H1 (cell line): ENCODE results near the gene PLCB2. TPM values are rescaled to one million over a fixed set of nuclear protein-coding genes. Genes with fewer than 3 reads are reported as not detected.

Source experiments
- CTCF ChIA-PET: fragments of 300-600 bp; sonication (Branson Sonifier 250); formaldehyde crosslinking; loops from one replicate; lab custom pipeline; 2021; ENCODE audit not compliant: partially characterized antibody; lab: Charles Lee
- POLR2A ChIA-PET: fragments of 300-600 bp; sonication (Branson Sonifier 250); formaldehyde crosslinking; loops from one replicate; lab custom pipeline; 2021; ENCODE audit warnings: inconsistent platforms; ENCODE audit not compliant: partially characterized antibody; lab: Charles Lee
- DNase-seq, 2 experiments: peaks; one replicate each; pipeline versions ENCODE4 v3.0.0 to v3.0.0-alpha.2; 2010 to 2022; ENCODE audit warnings: low spot score in 2 of 2, low read depth in 1 of 2, mixed read lengths in 1 of 2
- FAIRE-seq: peaks from 2 replicates; lab custom pipeline; 2011; peaks lifted over from hg19 to GRCh38; lab: Jason Lieb, UNC
- H2AFZ ChIP-seq: 2 replicates; pipeline ENCODE4 v1.8.1; 2012; ENCODE audit warnings: low read length, inconsistent platforms
- H2AK5ac ChIP-seq: 2 replicates; pipeline ENCODE4 v1.6.1; 2013; ENCODE audit warnings: low read depth, low read length
- H2BK120ac ChIP-seq: replicated peaks from 2 replicates; pipeline ENCODE3; 2013; ENCODE audit warnings: low read depth, low read length, inconsistent platforms
- H2BK12ac ChIP-seq: 2 replicates; pipeline ENCODE4 v1.6.1; 2013; ENCODE audit warnings: low read depth, low read length
- H2BK15ac ChIP-seq: 2 replicates; pipeline ENCODE4 v1.6.1; 2013; ENCODE audit warnings: low read length
- H2BK20ac ChIP-seq: 2 replicates; pipeline ENCODE4 v1.6.1; 2013; ENCODE audit warnings: low read length
- H2BK5ac ChIP-seq: 2 replicates; pipeline ENCODE4 v1.6.1; 2013; ENCODE audit warnings: low read depth, low read length
- H3K14ac ChIP-seq: 2 replicates; pipeline ENCODE4 v1.6.1; 2013; ENCODE audit warnings: inconsistent platforms; ENCODE audit not compliant: insufficient read length
- H3K18ac ChIP-seq: 2 replicates; pipeline ENCODE4 v1.6.1; 2013; ENCODE audit warnings: low read length; ENCODE audit errors: extremely low read depth
- H3K23ac ChIP-seq: 2 replicates; pipeline ENCODE4 v1.6.1; 2013; ENCODE audit warnings: inconsistent platforms; ENCODE audit not compliant: insufficient read length
- H3K23me2 ChIP-seq: 2 replicates; pipeline ENCODE4 v1.6.1; 2013; ENCODE audit warnings: low read depth, low read length
- H3K27ac ChIP-seq: 2 replicates; pipeline ENCODE4 v1.6.1; 2011; ENCODE audit warnings: low read depth, low read length, inconsistent platforms
- H3K27me3 ChIP-seq, 4 experiments: replicated peaks in 1 of 4; 1 replicate in 1 of 4; 2 replicates in 3 of 4; pipeline versions ENCODE4 v1.6.1 to v1.8.1; 2011 to 2013; ENCODE audit warnings: low read length in 3 of 4, mild to moderate bottlenecking in 3 of 4, inconsistent platforms in 2 of 4, mixed read lengths in 2 of 4, moderate library complexity in 1 of 4; ENCODE audit not compliant: control insufficient read depth in 3 of 4, insufficient read depth in 3 of 4; ENCODE audit errors: extremely low read depth in 1 of 4
- H3K36me3 ChIP-seq, 4 experiments: 2 replicates each; pipeline versions ENCODE4 v1.6.1 to v1.8.1; 2011 to 2013; ENCODE audit warnings: mild to moderate bottlenecking in 4 of 4, low read length in 3 of 4, moderate library complexity in 2 of 4, control low read depth in 1 of 4, inconsistent platforms in 1 of 4; ENCODE audit not compliant: insufficient read depth in 4 of 4, control insufficient read depth in 2 of 4
- H3K4ac ChIP-seq: replicated peaks from 2 replicates; pipeline ENCODE3; 2013; ENCODE audit warnings: low read length, low read depth, mixed read lengths, inconsistent platforms; ENCODE audit not compliant: insufficient read length
- H3K4me1 ChIP-seq, 4 experiments: replicated peaks in 1 of 4; 1 replicate in 1 of 4; 2 replicates in 3 of 4; pipeline versions ENCODE4 v1.6.1 to v1.8.1; 2011 to 2013; ENCODE audit warnings: low read length in 3 of 4, inconsistent platforms in 2 of 4, mixed read lengths in 1 of 4; ENCODE audit not compliant: insufficient read depth in 4 of 4, control insufficient read depth in 3 of 4
- H3K4me2 ChIP-seq, 2 experiments: 2 replicates each; pipeline versions ENCODE4 v1.6.1 to v1.8.1; 2011 to 2013; ENCODE audit warnings: low read depth in 2 of 2, low read length in 2 of 2, control low read depth in 1 of 2, inconsistent platforms in 1 of 2, mild to moderate bottlenecking in 1 of 2; ENCODE audit not compliant: insufficient read depth in 1 of 2
- H3K4me3 ChIP-seq, 4 experiments: fragments of 200-600, 300-600 bp in 1 of 4; sonication (generic), shearing (Covaris generic), sonication (Bioruptor Twin) in 1 of 4; 2 replicates each; pipeline versions ENCODE4 v1.5.1 to v1.8.1; 2011 to 2016; ENCODE audit warnings: low read length in 4 of 4, low read depth in 3 of 4, control low read depth in 2 of 4, inconsistent platforms in 2 of 4, mild to moderate bottlenecking in 2 of 4, mixed read lengths in 1 of 4, moderate library complexity in 1 of 4; ENCODE audit not compliant: insufficient read depth in 2 of 4; ENCODE audit errors: extremely low read depth in 1 of 4
- H3K56ac ChIP-seq: replicated peaks from 2 replicates; pipeline ENCODE3; 2013; ENCODE audit warnings: low read depth, mild to moderate bottlenecking, mixed read lengths, low read length, inconsistent platforms; ENCODE audit not compliant: insufficient read length
- H3K79me1 ChIP-seq: 2 replicates; pipeline ENCODE4 v1.6.1; 2013; ENCODE audit warnings: low read depth, low read length, control low read depth
- H3K79me2 ChIP-seq, 2 experiments: 2 replicates each; pipeline versions ENCODE4 v1.6.1 to v1.8.1; 2012 to 2013; ENCODE audit warnings: low read length in 2 of 2, mild to moderate bottlenecking in 2 of 2, inconsistent platforms in 1 of 2; ENCODE audit not compliant: insufficient read depth in 2 of 2, control insufficient read depth in 1 of 2
- H3K9ac ChIP-seq, 4 experiments: replicated peaks in 1 of 4; 1 replicate in 1 of 4; 2 replicates in 3 of 4; pipeline versions ENCODE4 v1.6.1 to v1.8.1; 2011 to 2013; ENCODE audit warnings: low read depth in 3 of 4, low read length in 3 of 4, control low read depth in 2 of 4, mild to moderate bottlenecking in 2 of 4, moderate library complexity in 2 of 4, inconsistent platforms in 1 of 4; ENCODE audit errors: extremely low read depth in 1 of 4
- H3K9me3 ChIP-seq, 2 experiments: 2 replicates each; pipeline versions ENCODE4 v1.6.1 to v1.8.1; 2012 to 2013; ENCODE audit warnings: mild to moderate bottlenecking in 2 of 2, moderate library complexity in 2 of 2, control low read depth in 1 of 2, inconsistent platforms in 1 of 2, low read depth in 1 of 2, low read length in 1 of 2, mixed read lengths in 1 of 2; ENCODE audit not compliant: insufficient read depth in 2 of 2
- H4K20me1 ChIP-seq, 2 experiments: replicated peaks in 1 of 2; 2 replicates each; pipeline versions ENCODE3 to v1.8.1; 2011 to 2013; ENCODE audit warnings: inconsistent platforms in 2 of 2, low read length in 2 of 2, mild to moderate bottlenecking in 1 of 2; ENCODE audit not compliant: insufficient read depth in 2 of 2, control insufficient read depth in 1 of 2
- H4K5ac ChIP-seq: 2 replicates; pipeline ENCODE4 v1.6.1; 2013; ENCODE audit warnings: low read length, low read depth, mixed read lengths, inconsistent platforms; ENCODE audit not compliant: insufficient read length
- H4K8ac ChIP-seq: 2 replicates; pipeline ENCODE4 v1.8.0; 2013; ENCODE audit warnings: mild to moderate bottlenecking, moderate library complexity, low read length, inconsistent platforms; ENCODE audit not compliant: insufficient read depth; ENCODE audit errors: extremely low read depth
- H4K91ac ChIP-seq: replicated peaks from 2 replicates; pipeline ENCODE3; 2013; ENCODE audit warnings: low read length, mixed read lengths, inconsistent platforms; ENCODE audit not compliant: insufficient read length
- BRCA1 ChIP-seq: IDR thresholded peaks from 2 replicates; pipeline ENCODE4 v1.6.1; 2012; ENCODE audit warnings: low read depth, low read length, improper control_type of control experiment
- CBX8 ChIP-seq: fragments of 300-800, 300-1000 bp; sonication (generic); IDR thresholded peaks from 2 replicates; pipeline ENCODE4 v1.7.1; 2016; ENCODE audit warnings: low read depth, low read length, borderline replicate concordance
- HDAC6 ChIP-seq: IDR thresholded peaks from one replicate; pipeline ENCODE4 v1.7.1; 2012; ENCODE audit warnings: low read depth, mild to moderate bottlenecking, inconsistent platforms, low read length, moderate library complexity
- KDM4A ChIP-seq: IDR thresholded peaks from one replicate; pipeline ENCODE4 v1.7.1; 2012; ENCODE audit warnings: low read depth, mild to moderate bottlenecking, moderate library complexity, low read length, inconsistent platforms; ENCODE audit not compliant: severe bottlenecking
- RFX5 ChIP-seq: IDR thresholded peaks from 2 replicates; pipeline ENCODE4 v1.6.1; 2011; ENCODE audit warnings: low read depth, low read length, improper control_type of control experiment, borderline replicate concordance
- TCF12 ChIP-seq: IDR thresholded peaks from 2 replicates; pipeline ENCODE4 v1.6.1; 2011; ENCODE audit warnings: low read depth, mild to moderate bottlenecking, low read length
- YY1 ChIP-seq: IDR thresholded peaks from 2 replicates; pipeline ENCODE4 v1.6.1; 2011; ENCODE audit warnings: low read depth, mild to moderate bottlenecking, low read length
- WGBS, 2 experiments: shearing (Covaris generic) in 1 of 2; methylation state at CpG; one replicate each; pipeline versions ENCODE4 v1.1.6 to v1.1.7; 2013 to 2015; ENCODE audit warnings: low lambda C conversion rate in 2 of 2, mixed read lengths in 2 of 2, inconsistent platforms in 1 of 2, low coverage in 1 of 2, missing lambda C conversion rate in 1 of 2; ENCODE audit not compliant: insufficient replicate concordance in 2 of 2, insufficient coverage in 1 of 2, insufficient read length in 1 of 2; ENCODE audit errors: extremely low coverage in 1 of 2, missing lambda C conversion rate in 1 of 2; 5-methylcytosine and 5-hydroxymethylcytosine counted together
- polyA plus RNA-seq, 7 experiments: library from polyadenylated mRNA; depleted of rRNA in 3 of 7; stranded (reverse) in 5 of 7; unstranded in 2 of 7; fragments of >200 nt in 5 of 7; fragments of 200-250 nt in 2 of 7; gene quantifications; 1 replicate in 5 of 7; 2 replicates in 1 of 7; 4 replicates in 1 of 7; pipeline versions ENCODE4 v1.2.1 to v1.2.3, GENCODE V29; 2011 to 2013; ENCODE audit warnings: missing spikeins in 2 of 7, mixed read lengths in 2 of 7
- total RNA-seq: library from RNA; stranded (reverse); fragmentation: NEBNext Ultra II Directional; extraction: Animal tissue kit (Norgen Biotek cat#: 25700); gene quantifications from 2 replicates; pipeline ENCODE4 v1.2.1, GENCODE V29; 2021

The PLCB2 gene
- total and polyA plus RNA-seq, 2 of the 8 experiments (the other 6 are each of a cell fraction or from before 2014, with no cell fraction given), result 7.2 to 8.4 TPM

- CTCF ChIA-PET, result interaction anchor here (0.6 to 46.3 kb wide), 10 partner anchors 1 to 480 kb away, joined by 3 to 1340 read pairs (median 8); partner anchors contain the start of genes BMF, INAFM2, PAK6 and PLCB2
- peaks cover 0 to 4% (median under 1%) of the 10 kb centered on the region in 4 experiments; a peak in 4 of 7 replicates for H3K4me1 ChIP-seq
These were observed 40.1 kb downstream of the PLCB2 start for GRCh38 chr15:40267670-40268069.

More at GRCh38 chr15:40267670-40268069, 40.1 kb downstream of the PLCB2 start:
- Histone ChIP-seq H3K4me2 (no peak overlapping the region), H3K23ac (no peak overlapping the region), H2BK15ac (no peak overlapping the region), H3K56ac (no peak overlapping the region), H3K14ac (no peak overlapping the region), H2BK12ac (no peak overlapping the region), H3K9me3 (no peaks in the 10 kb centered on the region), H2BK20ac (no peak overlapping the region), H3K27me3 (no peaks in the 10 kb centered on the region), H3K4me3 (no peak overlapping the region), H3K18ac (no peak overlapping the region), H3K4ac (no peak overlapping the region), H4K91ac (no peak overlapping the region), H3K9ac (no peak overlapping the region), H3K79me2 (no peaks in the 10 kb centered on the region), H2BK120ac (no peak overlapping the region), H2AK5ac (no peak overlapping the region), H2AFZ (no peak overlapping the region), H4K8ac (no peak overlapping the region), H4K5ac (no peak overlapping the region), H2BK5ac (no peak overlapping the region), H3K36me3 (peaks cover 0 to 6% (median 0%) of the 10 kb centered on the region in 4 experiments; a peak in 2 of 8 replicates), H3K27ac (no peak overlapping the region), H3K79me1 (no peaks in the 10 kb centered on the region), H4K20me1 (no peaks in the 10 kb centered on the region), H3K23me2 (no peaks in the 10 kb centered on the region)
- 66% methylated on average over 4 of the region's 4 CpGs; no CpG with 5 or more reads in 1 of the 2 experiments for WGBS, 2 experiments
- TF ChIP-seq TCF12 (no peak), RFX5 (no peak), HDAC6 (no peak), CBX8 (no peak), KDM4A (no peak), BRCA1 (no peak), YY1 (no peak)
- FAIRE-seq (no peak), DNase-seq (no peak)
- POLR2A ChIA-PET, result interaction anchor here (1.1 to 3.0 kb wide), 2 partner anchors 41 to 51 kb away, joined by 3 to 11 read pairs; no protein-coding TSS in a partner anchor
